CD4-positive, alpha-beta T cell treated with Interferon alpha-2 for 1 hour (primary cell): Measurements from ENCODE around the gene KCNIP3.

Source experiments
- DNase-seq, 2 donors: peaks; one replicate each; pipeline ENCODE4 v3.0.0-alpha.2; 2020 to 2022

The KCNIP3 gene

DNA sequence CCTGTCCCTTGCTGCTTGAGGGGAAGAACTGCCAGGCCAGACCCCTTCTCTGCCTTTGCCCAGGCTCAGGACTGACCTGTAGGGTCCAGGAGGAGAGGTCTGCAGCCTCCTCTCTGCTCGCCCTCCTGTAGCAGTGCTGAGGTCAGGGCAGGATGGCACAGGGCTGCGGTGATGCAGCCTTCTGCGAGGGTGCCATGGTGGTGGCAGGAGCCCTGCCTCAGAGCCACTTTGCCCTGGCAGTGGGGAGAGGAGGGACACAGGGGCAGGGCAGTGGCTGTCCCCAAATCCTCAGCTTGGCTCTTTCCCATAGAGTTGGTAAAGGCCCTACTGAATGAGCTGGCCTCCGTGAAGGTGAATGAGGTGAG, 22.0 kb upstream of the KCNIP3 start:
- no peak for DNase-seq

DNA sequence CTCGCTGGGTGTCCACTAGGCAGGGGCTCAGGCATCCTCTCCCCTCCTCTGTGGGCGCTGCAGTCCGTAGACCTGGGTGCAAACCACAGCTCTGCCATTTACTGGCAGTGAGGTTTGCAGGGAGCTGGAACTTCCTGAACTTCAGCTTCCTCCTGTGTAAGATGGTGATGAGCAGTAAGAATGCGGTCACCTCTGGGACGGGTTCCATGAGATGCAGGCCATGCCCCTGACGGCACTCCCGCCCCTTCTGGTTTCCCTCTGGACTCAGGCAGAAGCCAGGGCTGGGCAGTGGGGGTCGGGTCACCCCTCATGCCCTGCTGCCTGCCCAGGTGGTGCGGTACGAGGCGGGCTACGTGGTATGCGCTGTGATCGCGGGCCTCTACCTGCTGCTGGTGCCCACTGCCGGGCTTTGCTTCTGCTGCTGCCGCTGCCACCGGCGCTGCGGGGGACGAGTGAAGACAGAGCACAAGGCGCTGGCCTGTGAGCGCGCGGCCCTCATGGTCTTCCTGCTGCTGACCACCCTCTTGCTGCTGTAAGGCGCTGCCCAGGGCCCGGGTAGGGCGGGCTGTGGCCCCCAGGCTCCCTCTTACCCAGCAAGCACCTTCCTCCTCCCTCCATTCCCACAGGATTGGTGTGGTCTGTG, 21.4 kb upstream of the KCNIP3 start:
- DNase-seq, result no peak

- DNase-seq, result no peak
Observed at GRCh38 chr2:95276244-95276887, 20.8 kb upstream of the KCNIP3 start.

- DNase-seq, result no peak
Observed at GRCh38 chr2:95276888-95277245, 20.3 kb upstream of the KCNIP3 start.

DNA sequence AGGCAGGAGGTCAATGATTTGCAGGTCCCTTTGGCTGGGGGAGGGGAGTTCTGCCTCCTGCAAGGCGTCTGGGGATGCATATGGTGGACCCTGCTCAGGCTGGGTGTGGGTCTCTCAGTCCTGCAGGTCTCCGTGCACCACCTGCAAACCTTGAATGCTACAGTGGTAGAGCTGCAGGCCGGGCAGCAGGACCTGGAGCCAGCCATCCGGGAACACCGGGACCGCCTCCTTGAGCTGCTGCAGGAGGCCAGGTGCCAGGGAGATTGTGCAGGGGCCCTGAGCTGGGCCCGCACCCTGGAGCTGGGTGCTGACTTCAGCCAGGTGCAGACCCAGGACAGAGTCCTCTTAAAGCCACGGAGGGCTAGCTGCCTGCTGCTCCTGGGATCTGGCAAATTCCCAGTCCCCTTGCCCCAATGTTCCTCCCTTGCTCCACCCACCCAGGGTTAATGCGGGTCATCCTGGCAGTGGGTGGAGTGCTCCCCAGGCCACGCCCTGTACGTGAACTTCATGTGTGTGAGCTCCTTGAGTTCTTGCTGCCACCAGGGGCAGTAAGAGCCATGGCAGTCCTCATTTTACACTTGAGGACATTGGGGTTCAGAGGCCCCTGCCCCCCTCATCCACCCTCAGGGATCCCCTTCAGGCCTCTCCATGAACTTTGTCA, 19.8 kb upstream of the KCNIP3 start:
- DNase-seq, result no peak

GRCh38 chr2:95278051-95278471, 19.1 kb upstream of the KCNIP3 start:
- no peak for DNase-seq

DNA sequence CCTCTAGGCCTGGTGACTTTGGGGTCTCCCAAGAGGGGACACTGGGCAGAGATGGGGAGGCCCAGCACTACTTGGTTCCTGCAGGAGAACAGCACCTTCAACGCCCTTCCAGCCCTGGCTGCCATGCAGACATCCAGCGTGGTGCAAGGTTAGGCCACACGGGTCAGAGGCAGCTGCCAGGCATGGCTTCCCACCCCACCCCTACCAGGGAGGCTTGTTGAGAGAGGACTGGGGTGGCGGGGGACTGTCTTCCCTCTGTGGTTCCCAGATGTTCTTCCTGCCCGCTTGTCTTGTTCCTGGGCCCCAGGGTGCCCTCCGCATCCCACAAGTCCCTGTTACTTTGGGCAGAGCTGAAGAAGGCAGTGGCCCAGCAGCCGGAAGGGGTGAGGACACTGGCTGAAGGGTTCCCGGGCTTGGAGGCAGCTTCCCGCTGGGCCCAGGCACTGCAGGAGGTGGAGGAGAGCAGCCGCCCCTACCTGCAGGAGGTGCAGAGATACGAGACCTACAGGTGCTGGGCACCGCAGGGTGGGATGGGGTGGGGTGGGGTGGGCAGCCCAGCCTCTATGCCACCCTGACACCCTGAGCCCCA, 18.4 kb upstream of the KCNIP3 start:
- no peak for DNase-seq

- no peak for DNase-seq
Observed at GRCh38 chr2:95279435-95280035, 17.6 kb upstream of the KCNIP3 start.

DNA sequence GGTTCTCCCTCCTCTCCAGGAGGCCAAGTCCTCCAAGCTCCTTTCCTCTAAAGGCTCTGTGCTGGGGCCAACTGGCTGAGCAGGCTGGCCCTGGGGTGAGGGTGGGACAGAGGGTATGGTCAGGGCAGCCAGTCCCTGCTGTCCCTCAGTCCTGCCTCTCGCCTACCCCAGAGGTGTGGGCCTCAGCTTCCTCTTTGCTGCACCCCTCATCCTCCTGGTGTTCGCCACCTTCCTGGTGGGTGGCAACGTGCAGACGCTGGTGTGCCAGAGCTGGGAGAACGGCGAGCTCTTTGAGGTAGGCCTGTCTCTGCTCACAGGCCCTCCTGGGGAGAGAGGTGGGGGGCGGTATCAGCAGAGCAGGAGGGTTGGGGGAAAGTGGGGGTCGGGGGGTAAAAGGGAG, 16.1 kb upstream of the KCNIP3 start:
- no peak for DNase-seq

- DNase-seq, result no peak
Observed at GRCh38 chr2:95281786-95282185, 15.4 kb upstream of the KCNIP3 start.

DNA sequence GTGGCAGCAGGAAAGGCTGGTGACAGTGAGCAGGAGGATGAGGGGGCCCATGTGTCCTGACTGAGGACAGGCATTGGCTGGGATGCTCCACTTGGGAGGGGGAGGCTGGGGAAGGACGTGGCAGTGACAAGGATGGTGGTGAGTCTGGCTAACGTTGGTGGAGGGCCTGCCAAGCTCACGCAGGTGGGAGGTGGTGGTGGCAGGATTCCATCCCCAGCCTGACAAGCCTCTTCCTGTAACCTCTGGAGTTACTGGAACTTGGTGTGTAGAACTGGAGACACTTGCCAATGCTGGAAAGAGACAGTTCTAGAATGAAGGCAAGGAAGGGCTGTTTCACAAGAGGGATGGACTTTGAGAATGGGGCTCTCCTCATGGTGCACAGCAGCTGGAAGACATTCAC, 14.7 kb upstream of the KCNIP3 start:
- no peak for DNase-seq

DNA sequence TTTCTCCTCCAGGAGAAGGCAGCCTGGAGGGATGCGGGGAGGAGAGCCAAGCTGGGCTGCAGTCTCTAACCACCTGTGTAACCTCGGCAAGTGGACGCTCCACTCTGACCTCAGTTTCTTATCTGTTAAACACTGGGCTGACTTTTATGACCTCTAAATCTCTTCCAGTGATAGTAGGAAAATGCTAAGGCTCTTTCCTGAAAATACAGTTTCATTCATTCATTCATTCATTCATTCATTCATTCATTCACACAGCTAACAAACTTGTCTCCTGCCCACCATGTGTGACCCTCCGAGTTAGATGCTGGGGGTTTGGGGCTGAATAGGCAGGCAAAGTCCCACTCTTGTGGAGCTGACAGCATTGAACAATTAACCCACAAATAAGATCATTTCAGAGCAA, 13.6 kb upstream of the KCNIP3 start:
- no peak for DNase-seq

GRCh38 chr2:95284886-95285541, 12.1 kb upstream of the KCNIP3 start:
- DNase-seq, result no peak

DNA sequence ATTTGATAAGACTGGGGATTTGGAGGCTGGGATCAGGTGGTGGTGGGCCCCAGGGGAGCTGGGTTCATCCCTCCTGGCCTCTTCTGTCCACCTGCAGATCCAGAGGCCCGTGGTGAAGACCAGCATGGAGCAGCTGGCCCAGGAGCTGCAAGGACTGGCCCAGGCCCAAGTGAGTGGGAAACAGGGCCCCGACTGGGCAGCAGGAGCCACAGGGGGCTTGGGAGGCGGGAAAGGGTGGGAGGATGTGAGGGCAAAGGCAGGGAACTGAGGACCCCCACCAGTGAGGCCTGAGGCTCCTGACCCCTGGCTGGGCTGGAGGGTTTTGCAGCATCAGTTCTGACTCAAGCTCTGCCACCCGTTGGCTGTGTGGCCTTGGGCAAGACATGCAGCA, 11.6 kb upstream of the KCNIP3 start:
- no peak for DNase-seq

DNA sequence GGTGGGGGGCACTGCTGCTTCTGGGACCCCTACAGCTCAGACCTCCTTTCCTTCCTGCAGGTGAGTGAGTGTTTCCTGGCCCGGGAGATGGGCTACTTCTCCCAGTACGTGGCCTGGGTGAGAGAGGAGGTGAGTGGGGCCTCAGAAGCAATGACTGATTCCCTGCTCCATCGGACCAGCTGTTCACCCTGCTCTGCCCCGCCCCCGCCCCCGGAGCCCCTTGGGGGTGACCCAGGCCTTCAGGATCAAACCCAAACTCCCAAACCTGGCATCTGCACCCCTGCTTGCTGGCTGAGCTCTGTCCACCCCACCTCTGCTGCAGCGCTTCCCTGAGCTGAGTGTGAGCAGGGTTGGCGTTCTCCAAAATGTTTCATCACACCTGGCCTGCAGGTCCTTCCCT, 9.8 kb upstream of the KCNIP3 start:
- no peak for DNase-seq

DNA sequence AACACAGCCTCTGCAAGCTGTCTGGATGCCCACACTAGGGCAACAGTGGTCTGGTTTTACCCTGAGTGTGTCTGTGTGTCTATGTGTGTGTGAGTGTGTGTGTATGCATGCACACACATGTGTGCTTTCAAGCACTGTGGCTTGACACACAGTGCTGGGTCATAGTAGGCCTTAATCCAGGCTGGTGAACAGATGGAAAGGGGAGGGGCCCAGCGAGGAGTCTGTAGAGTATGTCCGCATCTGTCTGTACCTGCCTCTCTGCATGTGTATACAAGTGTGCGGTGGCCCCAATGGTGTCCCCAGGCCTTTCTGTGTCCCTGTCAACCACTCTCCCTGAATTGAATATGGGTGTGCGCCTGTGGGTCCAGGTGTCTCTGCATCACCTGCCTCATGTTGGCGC, 9.3 kb upstream of the KCNIP3 start:
- no peak for DNase-seq

DNA sequence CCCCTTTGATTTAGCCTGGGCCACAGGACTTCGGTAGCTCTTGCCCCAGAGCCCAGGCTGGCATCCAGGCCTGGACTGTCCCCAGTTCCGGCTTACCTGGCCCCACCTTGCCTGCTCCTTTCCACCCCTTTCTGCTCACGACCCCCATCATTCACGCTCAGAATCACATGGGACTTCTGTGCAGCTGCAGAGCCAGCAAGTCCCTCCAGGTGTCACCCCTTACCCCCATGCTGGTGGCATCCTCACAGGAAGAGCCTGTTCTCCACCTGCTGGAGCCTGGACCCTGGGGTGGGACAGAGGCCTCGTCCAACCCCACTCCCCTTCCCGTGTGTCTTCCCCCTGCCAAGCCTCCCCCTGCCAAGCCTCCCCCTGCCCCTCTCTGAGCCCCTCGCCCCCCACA, 7.9 kb upstream of the KCNIP3 start:
- DNase-seq, result no peak

DNA sequence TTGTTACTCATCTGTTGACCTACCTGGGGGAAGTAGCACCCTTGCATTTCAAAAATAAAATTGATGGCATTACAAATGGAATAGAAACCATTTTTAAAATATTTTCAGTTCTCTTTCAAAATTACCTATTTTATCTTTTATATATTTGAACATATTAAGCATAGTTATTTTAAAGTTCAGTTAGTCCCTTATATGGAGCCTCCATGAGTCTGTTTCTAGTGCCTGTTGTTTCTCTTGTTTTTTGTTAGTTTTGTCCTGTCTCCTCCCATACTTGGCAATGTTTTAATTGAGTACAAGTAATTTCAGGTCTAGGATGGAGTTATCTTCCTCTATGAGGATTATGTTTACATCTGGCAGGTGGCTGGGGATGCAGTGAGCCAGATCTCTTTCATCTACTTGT, 5.9 kb upstream of the KCNIP3 start:
- DNase-seq, result no peak

DNA sequence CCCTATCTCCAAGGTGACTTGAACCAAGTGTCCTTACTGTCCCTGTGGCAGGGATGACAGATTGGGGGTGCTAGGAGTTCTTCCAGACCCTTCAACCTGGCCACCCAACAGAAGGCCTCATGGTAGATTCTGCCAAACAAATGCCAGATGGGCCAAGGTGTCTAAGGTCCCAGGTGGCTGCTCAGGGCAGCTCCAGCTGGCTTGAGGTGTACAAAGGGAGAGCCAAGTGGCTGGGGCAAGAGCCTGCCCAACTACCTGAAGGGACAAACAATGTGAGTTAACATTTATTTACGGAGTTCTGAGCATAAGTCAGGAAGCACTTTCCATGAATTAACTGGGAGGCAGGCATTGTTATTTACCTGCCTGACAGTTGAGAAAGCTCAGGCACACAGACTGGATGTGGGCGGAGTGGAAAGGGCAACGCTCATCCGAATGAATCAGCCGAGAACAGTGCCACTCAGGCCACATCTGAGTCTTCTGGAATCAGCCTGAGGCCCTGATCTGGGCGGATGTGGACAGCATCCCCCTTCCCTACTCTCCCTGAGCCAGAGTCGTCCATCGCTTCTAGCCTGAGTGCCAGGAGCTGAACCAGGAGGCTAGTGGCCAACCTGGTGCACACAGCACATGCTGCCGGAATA, 4.4 kb upstream of the KCNIP3 start:
- no peak for DNase-seq

GRCh38 chr2:95294579-95295250, 2.4 kb upstream of the KCNIP3 start:
- DNase-seq, result no peak

GRCh38 chr2:95295376-95295775, 1.8 kb upstream of the KCNIP3 start:
- DNase-seq, result no peak

GRCh38 chr2:95296011-95296410, 1.1 kb upstream of the KCNIP3 start:
- no peak for DNase-seq
